ENCODE results near the gene LIMA1. TPM values are rescaled to one million over a fixed set of nuclear protein-coding genes. Genes with fewer than 3 reads are reported as not detected.

Gene LIMA1
- total and polyA plus RNA-seq, 2 of the 4 experiments (the other 2 are of a cell fraction), result 126 to 163 TPM

DNA sequence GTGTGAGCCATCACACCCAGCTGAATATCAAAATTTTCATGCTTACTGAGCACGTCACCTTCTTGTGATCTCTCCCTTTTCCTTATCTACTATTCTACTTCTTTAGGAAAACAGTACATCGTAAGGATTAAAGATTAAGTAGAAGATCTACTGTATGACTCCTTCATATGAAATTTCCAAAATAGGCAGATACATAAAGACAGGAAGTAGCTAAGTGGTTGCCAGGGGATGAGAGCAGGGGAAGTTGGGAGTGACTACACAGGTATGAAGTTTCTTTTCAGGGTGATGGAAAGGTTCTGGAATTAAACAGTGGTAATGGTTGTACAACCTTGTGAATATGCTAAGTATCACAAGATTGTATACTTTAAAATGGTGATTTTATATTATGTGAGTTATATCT, 79.6 kb downstream of the LIMA1 start:
- no peak overlapping the region for H3K56ac ChIP-seq (ENCODE audit: extremely low read depth, insufficient read depth, low read length)
- H3K27ac ChIP-seq (ENCODE audit: insufficient read depth, low read length), result 0 out of 2 replicates have a peak overlapping the region, but pooled peaks have one; percentile 31
- no peak overlapping the region for H2AK5ac ChIP-seq (ENCODE audit: low read depth, low read length)
- peaks cover 48% of the 10 kb centered on the region for H3K36me3 ChIP-seq (ENCODE audit: control insufficient read depth, insufficient read depth, low read length)
- no peak overlapping the region for H3K4ac ChIP-seq (ENCODE audit: low read depth, low read length)
- DNase-seq (no peak), ATAC-seq (ENCODE audit: low read depth) (no peak)
- no peaks in the 10 kb centered on the region for H3K9me3 ChIP-seq (ENCODE audit: control insufficient read depth, insufficient read depth, low read length)
- peak overlapping the region; percentile 71; the same call in 1 of the 2 replicates for H3K23ac ChIP-seq (ENCODE audit: low read depth, low read length)
- no peak overlapping the region for H2BK15ac ChIP-seq (ENCODE audit: low read depth, low read length)
- ChIA-PET CTCF (no interaction called here), POLR2A (ENCODE audit: unreplicated experiment) (no interaction called here)
- no peak overlapping the region for H2AFZ ChIP-seq (replicated peaks; ENCODE audit: low read length, poor library complexity)
- no TSS peak for BruUV-seq (replicated peaks)
- no peak overlapping the region for H4K5ac ChIP-seq (ENCODE audit: low read depth, low read length)
- peaks cover 24% of the 10 kb centered on the region for H4K20me1 ChIP-seq (ENCODE audit: insufficient read depth, low read length)
- no peak overlapping the region for H3K18ac ChIP-seq (ENCODE audit: low read depth, low read length)
- no CpG with 5 or more reads among the region's 2 CpGs for WGBS, 2 experiments (ENCODE audit: extremely low coverage in 2 of 2, insufficient read length in 1 of 2)
- dilution Hi-C loops (cut with HindIII; ENCODE audit: low sequenced_read_pairs, unreplicated experiment), result no loop called here
- H2BK5ac ChIP-seq (ENCODE audit: low read depth, low read length, poor library complexity, severe bottlenecking), result peak overlapping the region; percentile 36
- peaks cover 6% of the 10 kb centered on the region; the same call in 1 of the 2 replicates for H3K9me1 ChIP-seq (ENCODE audit: insufficient read depth, low read length)
- no peak overlapping the region for H2BK120ac ChIP-seq (ENCODE audit: low read depth, low read length)
- no peak overlapping the region for H3K4me3 ChIP-seq (ENCODE audit: insufficient read depth, low read depth, low read length)
- TF ChIP-seq, protein P1, sequence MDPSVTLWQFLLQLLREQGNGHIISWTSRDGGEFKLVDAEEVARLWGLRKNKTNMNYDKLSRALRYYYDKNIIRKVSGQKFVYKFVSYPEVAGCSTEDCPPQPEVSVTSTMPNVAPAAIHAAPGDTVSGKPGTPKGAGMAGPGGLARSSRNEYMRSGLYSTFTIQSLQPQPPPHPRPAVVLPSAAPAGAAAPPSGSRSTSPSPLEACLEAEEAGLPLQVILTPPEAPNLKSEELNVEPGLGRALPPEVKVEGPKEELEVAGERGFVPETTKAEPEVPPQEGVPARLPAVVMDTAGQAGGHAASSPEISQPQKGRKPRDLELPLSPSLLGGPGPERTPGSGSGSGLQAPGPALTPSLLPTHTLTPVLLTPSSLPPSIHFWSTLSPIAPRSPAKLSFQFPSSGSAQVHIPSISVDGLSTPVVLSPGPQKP (IDR thresholded peaks at IDR 0.05; ENCODE audit: borderline replicate concordance, low read depth, low read length), result no peak
- no peak for TF ChIP-seq RFX5 (IDR thresholded peaks at IDR 0.05; ENCODE audit: low read depth, low read length)
- no peak for TF ChIP-seq RCOR1 (IDR thresholded peaks at IDR 0.05; ENCODE audit: insufficient replicate concordance, low read length)
- TF ChIP-seq MXI1 (IDR thresholded peaks at IDR 0.05; ENCODE audit: borderline replicate concordance, low read depth, low read length), result no peak
- TF ChIP-seq RAD21 (IDR thresholded peaks at IDR 0.05; ENCODE audit: low read length), result no peak
- no peak for TF ChIP-seq CHD1 (IDR thresholded peaks at IDR 0.05; ENCODE audit: low read depth, low read length)
- TF ChIP-seq CTCF (conservative IDR thresholded peaks at IDR 0.05; ENCODE audit: low read depth, low read length), result no peak
- TF ChIP-seq, protein P2, sequence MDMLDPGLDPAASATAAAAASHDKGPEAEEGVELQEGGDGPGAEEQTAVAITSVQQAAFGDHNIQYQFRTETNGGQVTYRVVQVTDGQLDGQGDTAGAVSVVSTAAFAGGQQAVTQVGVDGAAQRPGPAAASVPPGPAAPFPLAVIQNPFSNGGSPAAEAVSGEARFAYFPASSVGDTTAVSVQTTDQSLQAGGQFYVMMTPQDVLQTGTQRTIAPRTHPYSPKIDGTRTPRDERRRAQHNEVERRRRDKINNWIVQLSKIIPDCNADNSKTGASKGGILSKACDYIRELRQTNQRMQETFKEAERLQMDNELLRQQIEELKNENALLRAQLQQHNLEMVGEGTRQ (IDR thresholded peaks at IDR 0.05; ENCODE audit: low read depth, low read length), result no peak
- no peak for TF ChIP-seq MAZ (IDR thresholded peaks at IDR 0.05; ENCODE audit: borderline replicate concordance, low read depth, low read length)
- TF ChIP-seq FOS (IDR thresholded peaks at IDR 0.05; ENCODE audit: low read depth, low read length), result no peak
- peak overlapping the region in 1 of 2 experiments; percentile 12; a peak in 1 of 4 replicates for H4K8ac ChIP-seq (ENCODE audit: low read depth in 2 of 2, low read length in 2 of 2)
- H3K27me3 ChIP-seq (ENCODE audit: control insufficient read depth, insufficient read depth, low read length), result no peaks in the 10 kb centered on the region
- H2AK9ac ChIP-seq (replicated peaks; ENCODE audit: low read depth, low read length, poor library complexity), result no peak overlapping the region
- no peak overlapping the region for H4K91ac ChIP-seq (ENCODE audit: insufficient read depth, low read depth, low read length)
- peaks cover 14% of the 10 kb centered on the region for H3K4me1 ChIP-seq (ENCODE audit: control insufficient read depth, insufficient read depth, low read length)
- in situ Hi-C loops (cut with MboI; ENCODE audit: low sequenced_read_pairs), result loop anchor here (10.0 kb wide), 1 partner anchor 111 kb away; no protein-coding TSS in a partner anchor
- H3K14ac ChIP-seq (replicated peaks; ENCODE audit: low read depth, low read length), result peak overlapping the region; percentile 19
- H3K79me1 ChIP-seq (ENCODE audit: low read depth in 1 of 2, low read length in 2 of 2), result peaks cover 33 to 72% of the 10 kb centered on the region in 2 experiments
- intact Hi-C loops (cut with micrococcal nuclease), result no loop called here
- no peak overlapping the region for H3K9ac ChIP-seq (ENCODE audit: low read depth, low read length)
- no peak overlapping the region for H3K4me2 ChIP-seq (ENCODE audit: low read depth, low read length)
- no peak overlapping the region for H2BK20ac ChIP-seq (ENCODE audit: low read depth, low read length)

Measured in IMR-90 (cell line).